ENCODE results near the gene PRTFDC1.

Gene PRTFDC1

GRCh38 chr10:24871011-24871935, 81.1 kb downstream of the PRTFDC1 start:
- FAIRE-seq, result no peak

DNA sequence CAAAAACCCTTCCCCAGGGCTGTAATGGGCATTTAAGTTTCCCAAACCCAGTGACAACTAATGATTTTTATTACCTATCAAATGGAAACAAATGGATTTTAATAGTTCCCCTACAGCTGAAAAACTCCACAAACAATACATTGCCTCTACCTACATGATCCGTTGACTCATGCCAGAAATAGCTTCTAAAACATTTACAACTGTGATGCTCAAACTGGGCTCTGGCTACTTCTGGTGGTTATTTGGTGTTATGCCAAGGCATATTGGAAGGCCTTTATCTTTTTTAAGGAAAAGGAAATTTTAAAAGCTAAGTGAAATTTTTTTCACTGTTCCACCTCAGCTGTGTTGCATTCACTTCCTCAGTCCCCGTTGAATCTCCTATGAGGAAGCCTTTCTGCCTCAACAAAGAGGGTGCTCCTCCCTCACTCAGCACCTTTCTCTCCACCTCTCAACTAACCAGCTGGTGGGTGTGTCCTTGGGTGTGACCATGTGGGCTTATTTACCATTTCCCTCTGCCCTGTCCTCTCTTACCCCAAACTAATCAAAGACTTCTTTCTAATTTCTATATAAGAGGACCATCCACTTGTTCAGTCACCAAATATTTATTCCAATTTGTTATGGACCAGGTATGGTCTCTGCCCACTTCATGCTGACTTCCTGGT, 82.9 kb downstream of the PRTFDC1 start:
- no peak for FAIRE-seq

GRCh38 chr10:24866604-24867583, 85.5 kb downstream of the PRTFDC1 start:
- FAIRE-seq, result no peak

GRCh38 chr10:24865783-24866182, 86.6 kb downstream of the PRTFDC1 start:
- no peak for FAIRE-seq

DNA sequence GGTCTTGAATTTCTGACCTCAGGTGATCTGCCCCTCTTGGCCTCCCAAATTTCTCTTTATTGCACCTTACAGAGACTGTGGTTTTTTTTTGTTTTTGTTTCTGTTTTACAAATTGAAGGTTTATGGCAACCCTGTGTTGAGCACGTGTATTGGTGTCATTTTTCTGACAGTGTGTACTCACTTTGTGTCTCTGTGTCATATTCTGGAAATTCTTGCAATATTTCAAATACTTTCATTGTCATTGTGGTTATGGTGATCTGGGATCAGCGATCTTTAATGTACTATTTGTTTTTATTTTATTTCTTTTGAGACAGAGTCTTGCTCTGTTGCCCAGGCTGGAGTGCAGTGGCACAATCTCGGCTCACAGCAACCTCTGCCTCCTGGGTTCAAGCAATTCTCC, 89.8 kb downstream of the PRTFDC1 start:
- FAIRE-seq, result no peak

GRCh38 chr10:24858288-24859270, 93.8 kb downstream of the PRTFDC1 start:
- FAIRE-seq, result no peak

DNA sequence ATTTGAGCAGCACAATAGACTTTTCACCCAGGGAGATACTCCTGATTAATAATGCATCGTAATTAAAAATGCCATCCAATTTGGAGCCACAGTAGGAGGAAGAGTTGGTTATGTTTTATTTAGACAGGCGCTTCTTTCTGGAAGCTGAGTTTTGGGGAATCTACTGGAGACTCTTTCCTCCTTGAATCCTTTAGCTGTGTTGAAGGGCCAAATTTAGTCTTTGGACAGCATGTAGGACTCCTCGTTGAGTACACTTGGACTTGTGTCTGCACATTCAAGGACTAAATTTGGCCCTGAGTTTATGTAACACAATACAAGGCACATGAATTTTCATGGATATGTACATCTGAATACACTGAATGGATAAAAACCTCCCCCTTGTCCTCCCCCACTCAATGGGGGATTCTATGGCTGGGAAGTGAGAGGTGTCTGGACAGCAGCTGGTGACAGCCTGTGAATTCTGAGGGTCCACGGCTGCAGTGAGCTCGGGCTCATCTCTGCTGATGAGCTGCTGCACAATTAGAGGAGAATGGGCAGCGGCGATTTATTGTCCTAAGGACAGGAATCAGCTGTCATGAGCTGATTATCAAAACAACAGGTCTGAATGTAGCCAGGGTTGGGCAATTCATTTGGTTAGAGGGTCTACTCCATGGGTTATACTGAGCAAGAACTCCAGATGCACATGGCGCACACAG, 95.2 kb downstream of the PRTFDC1 start:
- no peak for FAIRE-seq

DNA sequence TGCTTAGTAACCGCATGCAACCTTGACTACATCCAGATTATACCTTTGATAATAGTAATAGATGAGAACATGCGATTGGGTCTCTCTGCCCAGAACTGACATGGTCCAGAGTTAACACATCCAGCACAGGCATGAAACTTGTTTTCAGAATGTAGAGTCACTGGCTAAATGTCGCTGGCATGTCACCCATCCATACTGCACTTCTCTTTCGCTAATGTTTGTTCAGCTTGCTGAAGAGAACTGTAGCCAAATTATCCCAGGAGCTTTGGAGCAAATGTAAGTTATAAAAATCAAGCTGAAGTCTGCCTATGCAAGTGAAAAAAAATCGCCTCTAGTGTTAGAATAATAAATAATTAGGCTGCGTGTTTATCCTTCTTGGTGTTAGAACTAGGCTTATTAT, 98.2 kb downstream of the PRTFDC1 start:
- no peak for FAIRE-seq

DNA sequence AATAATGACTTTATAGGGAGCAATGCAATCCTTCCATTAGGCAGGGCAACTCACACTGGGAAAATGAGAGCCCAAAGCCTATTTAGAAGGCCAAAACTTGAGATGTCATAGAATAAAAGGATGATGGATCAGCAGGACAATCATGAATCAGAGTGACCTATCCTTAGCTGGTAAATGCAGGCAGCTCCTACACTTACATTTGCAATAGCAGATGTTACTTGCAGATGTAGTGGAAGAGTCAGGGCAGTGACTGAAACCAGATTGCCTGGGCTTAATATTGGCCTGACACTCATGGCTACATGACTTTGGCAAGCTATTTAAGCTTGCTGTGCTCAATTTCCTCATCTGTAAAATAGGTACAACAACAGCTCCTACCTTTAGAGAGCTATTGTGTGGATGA, 98.7 kb downstream of the PRTFDC1 start:
- no peak for FAIRE-seq

GRCh38 chr10:24851629-24852028, 100.8 kb downstream of the PRTFDC1 start:
- FAIRE-seq, result no peak

DNA sequence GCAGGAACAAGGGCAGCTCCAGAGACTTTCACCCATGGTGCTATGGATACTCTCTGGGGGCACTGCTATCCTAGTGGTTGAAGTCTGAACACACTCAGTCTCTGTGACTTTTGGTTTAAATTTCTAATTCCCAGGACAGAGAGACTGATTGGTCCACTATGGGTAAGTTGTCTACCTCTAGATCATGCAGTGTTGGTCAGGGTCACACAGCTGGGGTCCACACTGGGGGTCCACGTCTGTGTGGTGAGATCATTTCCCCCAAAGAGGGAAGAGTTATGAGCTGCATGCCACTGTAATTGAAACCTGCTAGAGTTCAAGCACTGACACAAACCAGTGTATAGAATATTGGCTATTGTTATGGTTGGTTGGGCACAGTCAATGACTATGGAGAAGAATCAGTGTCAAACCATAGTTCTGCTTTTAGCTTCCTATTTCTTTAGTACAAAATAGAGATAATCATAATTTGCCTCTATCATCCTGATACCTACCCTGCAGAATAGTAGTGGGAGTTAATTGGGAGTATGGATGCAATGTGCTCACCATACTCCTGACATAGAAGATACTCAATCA, 101.6 kb downstream of the PRTFDC1 start:
- FAIRE-seq, result no peak

DNA sequence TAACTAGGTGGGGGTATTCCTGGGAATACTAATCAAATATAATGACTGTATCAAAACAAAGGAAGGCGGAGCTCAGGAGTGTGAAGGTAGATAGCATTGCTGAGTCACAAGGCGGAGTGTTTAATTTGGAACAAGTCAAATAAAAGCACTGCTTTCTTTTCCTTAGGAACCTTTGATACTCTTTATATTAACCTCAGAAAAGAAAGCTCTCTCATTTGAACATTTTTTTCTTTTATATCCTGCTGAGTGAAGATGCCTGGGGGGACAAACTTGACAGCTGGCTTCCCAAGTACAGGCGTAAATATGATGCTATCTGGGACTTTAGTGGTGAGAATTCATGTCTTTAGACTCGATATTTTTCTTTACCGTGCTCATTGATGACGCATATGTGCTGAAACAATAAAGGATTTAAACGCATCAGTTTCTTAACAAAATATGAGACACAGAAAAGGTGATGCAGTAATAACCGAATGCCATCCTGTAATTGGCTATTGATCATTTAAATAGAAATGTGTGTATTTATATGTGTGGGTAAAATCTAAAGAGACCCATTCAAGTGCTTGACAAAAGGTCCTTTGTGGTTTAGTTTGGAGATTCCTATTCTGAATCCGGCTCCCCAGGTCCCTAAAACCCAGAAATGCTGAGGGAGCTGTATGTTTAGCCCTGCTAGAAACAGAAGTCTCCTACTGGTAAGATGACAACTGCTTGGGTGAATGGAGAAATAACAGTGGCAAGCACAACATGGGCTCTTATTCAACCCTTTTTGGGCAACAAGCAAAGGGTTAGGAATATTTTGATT, 102.7 kb downstream of the PRTFDC1 start:
- FAIRE-seq, result no peak

DNA sequence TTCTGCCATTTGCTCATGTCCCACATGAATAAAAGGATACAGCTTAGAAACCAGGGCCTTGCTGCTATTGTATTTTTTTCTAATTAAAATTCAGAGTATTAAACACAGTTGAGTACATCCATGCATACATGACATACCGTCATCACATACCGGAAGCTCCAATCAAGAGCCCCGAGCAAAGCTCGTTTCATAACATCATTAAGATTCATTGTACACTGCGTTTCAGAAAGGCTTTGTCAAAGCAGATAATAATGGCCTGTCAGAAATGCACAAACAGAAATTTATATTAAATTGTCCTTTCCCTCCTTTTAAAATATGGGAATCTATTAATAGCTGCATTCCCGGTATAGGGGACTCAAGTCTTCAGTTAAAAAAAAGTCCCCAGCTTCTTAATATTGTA, 103.4 kb downstream of the PRTFDC1 start:
- FAIRE-seq, result no peak

- FAIRE-seq, result no peak
These were observed 104.2 kb downstream of the PRTFDC1 start for GRCh38 chr10:24848195-24848594.

- FAIRE-seq, result no peak
These were observed 105.0 kb downstream of the PRTFDC1 start for GRCh38 chr10:24847112-24848070.

GRCh38 chr10:24844742-24845141, 107.7 kb downstream of the PRTFDC1 start:
- no peak for FAIRE-seq

DNA sequence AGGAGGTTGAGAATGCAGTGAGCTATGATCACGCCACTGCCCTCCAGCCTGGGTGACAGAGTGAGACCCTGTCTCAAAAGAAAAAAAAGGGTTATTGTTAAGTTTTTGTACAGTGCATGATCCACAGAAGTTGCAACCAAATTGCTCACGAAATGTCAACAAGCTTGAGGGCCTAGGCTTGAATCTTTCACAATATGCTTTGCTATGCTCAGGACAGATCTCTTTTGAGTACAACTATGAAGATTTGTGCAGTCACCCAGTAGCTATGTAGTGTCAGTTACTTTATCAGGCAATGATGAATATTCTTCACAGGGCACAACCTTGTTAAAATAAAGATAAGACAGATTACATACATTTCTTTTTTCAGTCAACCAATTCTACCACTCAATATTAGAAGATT, 109.2 kb downstream of the PRTFDC1 start:
- FAIRE-seq, result no peak

DNA sequence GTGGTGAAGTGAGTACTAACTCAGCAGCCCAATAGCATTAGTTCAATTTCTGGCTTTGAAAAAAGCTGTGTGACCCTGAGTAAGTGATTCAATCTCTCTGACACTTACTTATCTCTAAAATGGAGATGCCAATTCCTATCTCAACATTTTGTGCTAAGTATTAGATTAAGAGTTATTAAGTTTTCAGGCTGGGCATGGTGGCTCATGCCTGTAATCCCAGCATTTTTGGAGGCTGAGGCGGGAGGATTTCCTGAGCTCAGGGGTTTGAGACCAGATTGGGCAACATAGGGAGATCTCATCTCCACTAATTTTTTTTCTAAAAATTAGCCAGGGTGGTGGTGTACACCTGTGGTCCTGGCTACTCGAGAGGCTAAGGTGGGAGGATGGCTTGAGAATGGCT, 109.5 kb downstream of the PRTFDC1 start:
- FAIRE-seq, result no peak

GRCh38 chr10:24841530-24841929, 110.9 kb downstream of the PRTFDC1 start:
- FAIRE-seq, result no peak

Data from TTC549 (cell line).